Spleen (tissue), 11 donors: ENCODE data around the gene MAP1A. TPM values are rescaled to one million over a fixed set of nuclear protein-coding genes. Genes with fewer than 3 reads are reported as not detected.

Source experiments
- DNase-seq: peaks from one replicate; pipeline ENCODE4 v3.0.0-alpha.2; 2020
- H3K27ac ChIP-seq, 8 donors: fragments of 200-600 bp; sonication (generic) in 7 of 8; 1 replicate in 4 of 8; 2 replicates in 4 of 8; pipeline versions ENCODE4 v1.5.0 to v1.8.0; 2016 to 2021; ENCODE audit warnings: inconsistent platforms in 4 of 8, mild to moderate bottlenecking in 4 of 8, moderate library complexity in 1 of 8
- H3K27me3 ChIP-seq, 7 donors: fragments of 200-600 bp; sonication (generic) in 6 of 7; replicated peaks in 1 of 7; 1 replicate in 4 of 7; 2 replicates in 3 of 7; pipeline versions ENCODE4 v1.5.0 to v1.8.0; 2016 to 2021; ENCODE audit warnings: inconsistent platforms in 3 of 7, mild to moderate bottlenecking in 1 of 7
- H3K36me3 ChIP-seq, 6 donors: fragments of 200-600 bp; sonication (generic) in 5 of 6; 1 replicate in 4 of 6; 2 replicates in 2 of 6; pipeline versions ENCODE4 v1.5.0 to v1.8.0; 2016 to 2021; ENCODE audit warnings: inconsistent platforms in 2 of 6
- H3K4me1 ChIP-seq, 6 donors: fragments of 200-600 bp; sonication (generic) in 5 of 6; 1 replicate in 3 of 6; 2 replicates in 3 of 6; pipeline versions ENCODE4 v1.5.0 to v1.8.0; 2016 to 2021; ENCODE audit warnings: inconsistent platforms in 3 of 6
- H3K4me3 ChIP-seq, 8 donors: fragments of 200-600 bp; sonication (generic) in 7 of 8; 1 replicate in 4 of 8; 2 replicates in 4 of 8; pipeline versions ENCODE4 v1.5.0 to v1.8.0; 2016 to 2021; ENCODE audit warnings: inconsistent platforms in 4 of 8, mild to moderate bottlenecking in 4 of 8, moderate library complexity in 2 of 8
- H3K9me3 ChIP-seq, 8 donors: fragments of 200-600 bp; sonication (generic) in 7 of 8; 1 replicate in 4 of 8; 2 replicates in 4 of 8; pipeline versions ENCODE4 v1.5.0 to v1.8.0; 2016 to 2021; ENCODE audit warnings: inconsistent platforms in 4 of 8
- CTCF ChIP-seq, 11 experiments: fragments of 200-600 bp in 7 of 11; fragments of 450-650 bp in 4 of 11; sonication (generic) in 4 of 11; IDR thresholded peaks in 8 of 11; conservative IDR thresholded peaks in 3 of 11; 1 replicate in 7 of 11; 2 replicates in 4 of 11; pipeline versions ENCODE4 v1.4.0 to v1.8.0; 2016 to 2021; ENCODE audit warnings: antibody characterized with exemption in 11 of 11, inconsistent platforms in 4 of 11, mild to moderate bottlenecking in 1 of 11
- POLR2A ChIP-seq, 3 donors: fragments of 450-650 bp; IDR thresholded peaks; one replicate each; pipeline ENCODE4 v1.5.1; 2017; ENCODE audit warnings: antibody characterized with exemption in 3 of 3, mild to moderate bottlenecking in 1 of 3
- POLR2AphosphoS5 ChIP-seq, 3 donors: sonication (generic); formaldehyde crosslinking; IDR thresholded peaks; one replicate each; pipeline ENCODE4 v1.5.1; 2017; ENCODE audit warnings: antibody characterized with exemption in 3 of 3
- WGBS, 5 donors: extraction: QIAGEN DNeasy Blood & Tissue Kit in 3 of 5; methylation state at CpG; one replicate each; pipeline versions ENCODE4 v1.1.5 to v1.1.7; 2013 to 2018; 5-methylcytosine and 5-hydroxymethylcytosine counted together
- intact Hi-C: fragments of 100-400 bp; cut with DNase I; formaldehyde crosslinking; loops from one replicate; pipeline ENCODE4 v1.15.0; 2023; ENCODE audit warnings: low total_unique reads
- polyA plus RNA-seq, 3 donors: library from polyadenylated mRNA; stranded (reverse); fragments of 200-250 nt; gene quantifications; one replicate each; pipeline ENCODE4 v1.2.1, GENCODE V29; 2013
- total RNA-seq, 7 donors: library from RNA; depleted of rRNA in 3 of 7; stranded (reverse); fragments of >200 nt in 3 of 7; fragmentation: NEBNext Ultra II Directional in 4 of 7; extraction: Animal tissue kit (Norgen Biotek cat#: 25700) in 4 of 7; gene quantifications; one replicate each; pipeline versions ENCODE4 v1.1.0 to v1.2.1, GENCODE V29; 2016 to 2021
- donor health status: healthy with polysubstance abuse.
- donor health status: DM: no; HTN: no; CAD: no; lungs with moderate emphysema.
- donor health status: DM: no; HTN: no; CAD: no.
- donor health status: Bipolar disorder and iron deficiency.
- donor health status: healthy.
- donor health status: DM: no; HTN: no; CAD: no.
- donor health status: DM: yes; HTN: yes; CAD: no.

MAP1A gene
- total and polyA plus RNA-seq, 10 donors = 0.15 to 5.4 (median 2.6) TPM

GRCh38 chr15:43526261-43526930 is 9.0 kb downstream of the MAP1A start:
- Histone ChIP-seq H3K36me3 (peaks cover 0 to 14% (median 0%) of the 10 kb centered on the region in 6 donors), H3K4me1 (no peaks in the 10 kb centered on the region), H3K9me3 (no peaks in the 10 kb centered on the region), H3K4me3 (no peak overlapping the region), H3K27ac (no peak overlapping the region), H3K27me3 (peaks cover 0 to 8% (median 0%) of the 10 kb centered on the region in 7 donors)
- WGBS, 5 donors = 66 to 89% (median 78%) methylated on average over 11 of the region's 11 CpGs
- TF ChIP-seq POLR2AphosphoS5 (IDR thresholded peaks at IDR 0.05) (no peak), CTCF (IDR thresholded peaks at IDR 0.05 in 8 of 11, conservative IDR thresholded peaks at IDR 0.05 in 3 of 11) (no peak), POLR2A (IDR thresholded peaks at IDR 0.05) (no peak)
- DNase-seq = no peak
- intact Hi-C loops = no loop called here

GRCh38 chr15:43527016-43527801 is 9.8 kb downstream of the MAP1A start:
- Histone ChIP-seq H3K27me3 (no peaks in the 10 kb centered on the region), H3K9me3 (no peaks in the 10 kb centered on the region), H3K36me3 (peaks cover 0 to 7% (median 0%) of the 10 kb centered on the region in 6 donors), H3K27ac (no peak overlapping the region), H3K4me3 (no peak overlapping the region), H3K4me1 (no peaks in the 10 kb centered on the region)
- DNase-seq = no peak
- intact Hi-C loops = no loop called here
- WGBS, 5 donors = 81 to 91% (median 90%) methylated on average over 8 to 9 of the region's 9 CpGs
- TF ChIP-seq POLR2A (IDR thresholded peaks at IDR 0.05) (no peak), POLR2AphosphoS5 (IDR thresholded peaks at IDR 0.05) (no peak), CTCF (IDR thresholded peaks at IDR 0.05 in 8 of 11, conservative IDR thresholded peaks at IDR 0.05 in 3 of 11) (no peak)

GRCh38 chr15:43527802-43528541 is 10.6 kb downstream of the MAP1A start:
- intact Hi-C loops = no loop called here
- no peak overlapping the region for H3K27ac ChIP-seq
- DNase-seq = no peak
- H3K27me3 ChIP-seq = no peaks in the 10 kb centered on the region
- H3K36me3 ChIP-seq = peaks cover 0 to 7% (median 0%) of the 10 kb centered on the region in 6 donors
- TF ChIP-seq CTCF (IDR thresholded peaks at IDR 0.05 in 8 of 11, conservative IDR thresholded peaks at IDR 0.05 in 3 of 11) (no peak), POLR2A (IDR thresholded peaks at IDR 0.05) (no peak), POLR2AphosphoS5 (IDR thresholded peaks at IDR 0.05) (no peak)
- no peak overlapping the region for H3K4me3 ChIP-seq
- H3K9me3 ChIP-seq = no peaks in the 10 kb centered on the region
- H3K4me1 ChIP-seq = no peaks in the 10 kb centered on the region
- WGBS, 5 donors = 88 to 95% (median 89%) methylated on average over 11 to 12 of the region's 12 CpGs
